ENCODE results near the gene TRAK1.

Gene TRAK1

GRCh38 chr3:42159706-42160472 is 68.7 kb downstream of the TRAK1 start:
- peak; percentile 17 for DNase-seq

DNA sequence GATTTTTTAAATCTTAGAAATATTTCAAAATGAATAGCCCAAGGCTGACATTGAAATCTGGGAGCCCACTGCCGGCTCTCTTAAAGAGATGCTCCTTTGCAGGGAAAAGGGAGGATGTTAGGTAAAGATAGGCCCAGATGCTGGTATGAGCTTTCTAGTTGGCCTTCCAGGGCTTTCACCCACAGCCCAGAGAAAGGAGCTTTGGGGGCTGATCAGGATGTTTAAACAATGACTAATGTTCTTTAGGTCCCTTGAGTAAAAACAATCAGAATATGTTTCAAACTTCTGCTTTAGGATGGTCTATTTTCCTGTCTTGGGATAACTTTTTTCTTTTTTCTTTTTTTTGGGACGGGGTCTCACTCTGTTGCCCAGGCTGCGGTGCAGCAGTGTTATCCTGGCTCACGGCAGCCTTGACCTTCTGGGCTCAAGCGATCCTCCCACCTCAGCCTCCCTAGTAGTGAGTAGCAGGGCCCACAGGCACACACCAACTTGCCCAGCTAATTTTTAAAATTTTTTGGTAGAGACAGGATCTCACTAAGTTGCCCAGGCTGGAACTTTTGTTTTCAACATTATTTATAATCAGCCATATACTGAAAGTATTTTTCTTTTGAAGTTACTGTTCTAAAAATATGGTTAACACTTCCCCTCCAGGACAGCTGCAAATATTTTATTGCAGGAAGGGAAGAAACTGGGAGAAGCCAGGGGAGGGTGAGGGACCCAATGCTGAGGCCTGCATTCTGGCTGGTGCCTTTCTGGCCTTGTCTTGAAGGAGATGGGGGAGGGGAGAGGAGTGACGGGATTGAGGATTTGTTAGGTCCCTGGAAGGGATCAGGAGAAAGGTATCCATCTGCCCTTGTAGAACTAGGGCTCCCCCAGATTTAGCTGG is 70.1 kb downstream of the TRAK1 start:
- DNase-seq: no peak

GRCh38 chr3:42162462-42162861 is 71.3 kb downstream of the TRAK1 start:
- DNase-seq: no peak

DNA sequence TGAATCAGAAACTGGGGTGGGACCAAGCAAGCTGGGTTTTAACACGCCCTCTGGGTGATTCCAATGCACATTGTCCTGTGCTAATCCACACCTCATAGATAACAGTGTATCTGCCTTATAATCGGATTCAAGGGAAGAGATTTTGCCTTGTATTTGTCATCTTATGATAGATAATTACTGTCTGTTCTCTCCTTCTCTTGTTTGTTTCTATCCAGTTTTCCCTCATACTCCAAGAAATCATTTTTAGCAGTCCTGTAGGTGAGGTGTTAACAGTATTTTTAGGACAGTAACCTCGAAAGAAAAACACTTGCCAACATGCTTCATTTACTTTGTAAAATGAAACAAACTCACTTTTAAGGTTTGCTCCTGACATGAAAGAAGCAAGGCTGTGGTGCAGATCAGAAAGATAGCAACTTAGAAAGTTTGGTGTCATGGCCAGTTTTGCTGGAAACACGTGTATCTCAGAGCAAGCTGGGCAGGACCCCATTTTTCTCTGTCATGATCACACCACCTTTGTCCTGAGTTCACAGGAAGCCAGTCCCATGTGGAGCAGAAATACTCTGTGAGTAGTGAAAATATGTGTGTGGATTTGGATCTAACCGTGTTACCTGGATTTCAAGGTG is 72.6 kb downstream of the TRAK1 start:
- DNase-seq: no peak

DNA sequence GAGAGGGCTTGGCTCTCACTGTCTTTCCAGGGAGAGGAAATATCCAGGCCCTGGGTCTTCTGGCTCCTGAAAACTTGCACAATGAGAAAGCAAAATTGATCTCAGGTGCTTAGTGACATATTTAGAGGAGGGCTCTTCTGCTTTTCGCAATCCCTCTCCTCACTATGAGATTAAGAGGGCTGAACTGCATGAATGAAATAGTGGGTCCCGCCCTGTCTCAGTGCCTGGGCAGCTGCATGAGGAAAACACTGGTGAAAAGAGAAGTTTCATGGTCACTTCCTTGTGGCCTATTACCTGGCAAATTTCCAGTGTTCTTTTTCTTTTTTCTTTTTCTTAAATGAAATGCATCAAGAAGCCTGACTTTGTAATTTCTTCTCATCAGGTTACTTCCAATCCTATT is 73.5 kb downstream of the TRAK1 start:
- DNase-seq: no peak

GRCh38 chr3:42165211-42165610 is 74.1 kb downstream of the TRAK1 start:
- DNase-seq: no peak

- no peak for DNase-seq
Observed at GRCh38 chr3:42166214-42166613, 75.1 kb downstream of the TRAK1 start.

- DNase-seq: no peak
Observed at GRCh38 chr3:42166662-42167300, 75.6 kb downstream of the TRAK1 start.

DNA sequence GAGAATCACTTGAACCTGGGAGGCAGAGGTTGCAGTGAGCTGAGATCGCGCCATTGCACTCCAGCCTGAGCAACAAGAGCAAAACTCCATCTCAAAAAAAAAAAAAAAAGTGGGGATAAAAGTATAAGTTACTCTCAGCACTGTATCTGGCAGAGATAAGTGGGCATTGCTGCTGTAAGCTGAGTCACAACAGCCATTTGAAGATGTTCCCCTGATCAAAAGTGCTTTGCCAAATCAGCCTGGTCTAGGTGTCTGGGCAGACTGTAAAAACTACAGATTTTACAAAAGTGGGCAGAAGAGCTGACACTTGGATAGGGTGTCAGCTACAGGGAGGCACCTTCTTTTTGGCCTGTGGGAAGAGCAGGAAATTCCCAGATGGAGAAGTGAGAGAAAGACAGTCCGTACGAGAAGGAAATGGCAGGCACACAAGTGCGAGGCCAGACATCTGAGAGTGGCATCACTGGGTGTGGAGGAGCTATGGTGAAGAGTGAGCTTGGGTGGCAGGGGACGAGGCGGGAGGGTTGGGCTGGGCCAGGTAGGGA is 78.5 kb downstream of the TRAK1 start:
- DNase-seq: no peak

DNA sequence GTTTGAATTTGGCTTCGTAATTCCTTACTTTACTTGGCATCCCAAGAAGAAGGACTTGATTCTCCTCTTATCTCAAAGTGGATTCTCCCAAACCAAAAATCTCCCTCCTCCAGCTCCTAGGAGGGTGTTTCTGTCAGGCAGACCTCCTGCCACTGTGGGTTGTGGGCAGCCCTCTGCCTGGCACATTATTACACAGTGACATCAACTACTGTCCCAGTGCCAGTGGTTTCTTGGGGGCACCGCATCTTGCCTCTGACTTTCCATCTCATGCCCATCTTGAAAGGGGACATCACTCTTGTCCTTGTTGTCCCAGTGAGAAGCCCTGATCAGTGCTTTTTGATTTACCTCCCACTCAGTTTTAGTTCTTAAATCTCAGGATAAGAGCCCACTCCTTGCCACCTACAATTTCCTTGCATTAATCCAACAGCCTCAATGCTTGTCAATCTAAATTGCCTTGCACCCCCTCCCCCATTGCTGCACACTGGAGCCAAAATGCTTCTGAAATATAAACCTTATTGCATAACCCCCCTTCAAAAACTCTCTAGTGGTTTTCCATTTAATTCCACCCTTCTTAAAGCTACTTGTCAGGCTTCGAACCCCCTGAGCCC is 81.0 kb downstream of the TRAK1 start:
- DNase-seq: no peak

DNA sequence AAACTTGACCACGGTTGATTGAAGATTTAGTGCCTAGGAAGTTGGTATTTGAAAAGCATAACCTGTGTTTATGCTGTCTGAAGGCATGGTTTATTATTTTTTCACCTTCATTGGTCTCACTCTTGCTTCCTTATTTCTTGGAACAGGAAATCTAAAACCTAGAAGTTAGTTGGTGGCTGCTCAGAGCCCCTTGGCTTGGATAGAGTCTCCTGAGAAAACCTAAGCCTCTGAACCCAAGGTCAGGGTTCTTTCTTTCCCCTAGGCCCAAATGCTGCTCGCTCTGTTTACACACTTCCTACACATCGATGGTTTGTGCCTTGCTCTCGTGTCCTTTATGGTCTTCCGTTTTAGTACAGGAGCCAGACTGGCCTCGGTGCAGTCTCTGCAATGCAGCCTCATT is 82.2 kb downstream of the TRAK1 start:
- no peak for DNase-seq

DNA sequence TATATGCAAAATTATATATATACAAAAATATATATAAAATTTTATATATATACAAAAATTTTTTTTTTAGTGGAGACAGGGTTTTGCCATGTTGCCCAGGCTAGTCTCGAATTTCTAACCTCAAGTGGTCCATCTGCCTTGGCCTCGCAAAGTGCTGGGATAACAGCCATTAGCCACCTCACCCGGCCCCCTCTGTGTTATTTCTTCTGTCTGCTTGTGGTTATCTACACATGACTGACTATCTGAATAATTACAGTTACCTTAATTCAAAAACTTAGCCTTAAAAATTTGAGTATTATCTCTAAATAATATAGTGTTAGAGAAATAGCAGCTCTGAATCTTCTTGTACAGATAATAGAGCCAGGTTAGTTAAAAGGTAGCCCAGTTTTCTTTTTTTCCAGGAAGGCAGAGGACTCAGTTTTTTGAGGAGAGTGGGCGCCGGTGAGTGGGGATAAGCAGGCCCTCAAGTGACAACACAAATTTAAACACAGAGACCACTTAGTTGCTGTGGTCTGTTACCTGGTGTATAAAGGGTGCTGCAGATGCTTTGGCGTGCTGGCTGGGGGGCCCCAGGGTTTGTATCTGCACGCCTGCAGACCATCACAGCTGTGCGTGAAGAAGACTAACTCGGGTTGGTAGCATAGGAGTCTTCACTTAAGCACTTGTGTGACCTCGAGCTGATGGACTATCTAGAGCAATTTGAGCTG is 83.7 kb downstream of the TRAK1 start:
- no peak for DNase-seq

DNA sequence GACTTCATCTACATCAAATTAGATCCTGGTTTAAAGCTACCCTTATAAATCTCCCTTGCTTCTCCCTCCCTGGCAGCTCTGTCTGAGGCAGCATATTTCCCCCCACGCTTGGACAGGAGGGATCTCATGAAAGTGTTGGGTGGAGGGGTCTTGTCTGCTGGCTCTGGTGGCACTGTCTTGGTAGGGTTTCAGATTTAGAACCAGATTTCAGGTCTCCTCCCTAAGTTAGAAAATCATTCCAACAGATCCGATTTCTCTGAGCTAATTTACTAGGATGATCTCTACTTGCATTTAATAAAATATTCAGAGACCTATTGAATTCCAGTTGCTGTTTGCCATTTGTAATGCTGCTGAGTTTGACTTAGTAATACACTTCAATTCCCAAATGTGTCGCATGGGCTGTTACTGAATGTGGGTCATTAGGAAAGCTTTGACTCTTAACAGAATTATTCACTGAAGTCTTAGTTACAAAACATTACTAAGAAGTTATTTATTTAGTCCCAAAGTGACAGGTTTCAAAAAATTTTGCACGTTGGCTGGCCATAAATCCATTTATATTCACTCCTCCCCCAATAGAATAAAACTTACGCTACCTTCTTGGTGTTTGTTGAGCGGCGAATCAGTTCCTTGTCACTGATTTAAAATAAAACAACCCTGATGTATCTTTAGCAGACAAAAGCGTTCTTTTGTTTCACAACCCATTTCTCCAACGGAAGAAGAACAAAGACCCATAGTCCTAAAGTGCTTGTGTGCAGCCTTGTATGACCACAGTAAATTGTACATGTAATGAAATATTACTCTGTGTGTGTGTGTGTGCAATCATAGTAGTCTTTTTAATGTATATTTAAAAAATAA is 84.5 kb downstream of the TRAK1 start:
- DNase-seq: peak; percentile 22

- DNase-seq: no peak
Observed at GRCh38 chr3:42176242-42177034, 85.3 kb downstream of the TRAK1 start.

DNA sequence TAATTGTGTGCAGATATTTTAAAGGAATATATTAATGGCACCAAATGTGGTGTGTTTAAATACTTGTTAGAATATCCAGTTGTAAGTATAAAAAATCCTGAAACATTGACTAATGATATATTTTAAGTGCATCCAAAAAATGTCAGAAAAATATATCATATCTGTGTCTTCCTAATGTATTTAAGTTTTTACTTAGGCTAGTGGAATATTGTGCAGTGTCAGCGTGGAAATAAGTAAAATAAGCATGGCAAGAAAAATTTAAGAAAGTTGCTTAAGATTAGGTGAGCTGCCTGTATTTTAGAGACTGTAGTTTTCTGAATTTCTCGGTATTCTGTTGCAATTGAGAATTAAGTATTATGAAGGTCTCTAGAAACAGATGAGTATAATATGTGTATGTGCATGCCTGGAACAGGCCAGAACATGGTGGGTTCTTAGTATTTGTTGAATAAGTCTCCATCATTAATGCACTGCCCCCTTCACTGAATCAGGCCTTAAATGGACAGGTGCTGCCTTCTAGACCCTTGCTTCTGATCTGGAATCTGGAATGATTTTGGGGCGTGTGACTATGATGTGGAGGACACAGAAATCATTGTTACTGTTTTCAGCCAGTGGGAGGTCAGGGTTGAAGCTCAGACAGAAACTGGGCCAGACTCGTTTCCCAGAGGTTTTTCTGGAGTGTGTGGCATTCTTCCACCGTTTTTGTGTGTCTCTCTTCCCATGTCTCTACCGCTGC is 86.1 kb downstream of the TRAK1 start:
- no peak for DNase-seq

GRCh38 chr3:42177801-42178150 is 86.6 kb downstream of the TRAK1 start:
- DNase-seq: no peak

- no peak for DNase-seq
Observed at GRCh38 chr3:42179110-42179725, 88.1 kb downstream of the TRAK1 start.

DNA sequence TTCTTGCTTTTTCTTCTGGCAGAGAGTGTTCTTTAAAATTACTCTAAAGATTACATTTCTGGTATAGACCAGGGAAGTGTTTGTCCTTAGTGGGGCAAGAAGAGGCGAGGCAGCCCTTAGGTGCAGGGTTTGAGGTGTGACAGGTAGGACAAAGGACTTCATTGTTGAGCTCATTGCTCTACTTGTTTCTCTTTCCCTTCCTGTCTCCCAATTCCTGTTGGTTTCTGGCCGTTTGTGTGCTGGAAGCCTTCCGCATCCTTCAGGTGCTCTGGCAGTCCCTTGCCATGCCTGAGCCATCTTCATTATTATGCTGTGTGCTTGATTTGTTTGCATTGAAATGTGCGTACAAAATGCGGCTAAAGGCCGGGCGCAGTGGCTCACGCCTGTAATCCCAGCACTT is 89.7 kb downstream of the TRAK1 start:
- no peak for DNase-seq

- no peak for DNase-seq
Observed at GRCh38 chr3:42182555-42182954, 91.4 kb downstream of the TRAK1 start.
